DND-41 (cell line): ENCODE data around the gene SOCS2.

Experiments used
- ATAC-seq: fragments of 200-7000 bp; cut with Tn5 transposase; 3 replicates; pipeline ENCODE4 v1.9.1; 2021; ENCODE audit warnings: low read depth; ENCODE audit not compliant: insufficient read depth
- DNase-seq: peaks from one replicate; pipeline ENCODE4 v3.0.0-alpha.2; 2020
- H2AFZ ChIP-seq: 2 replicates; pipeline ENCODE4 v1.6.0; 2012; ENCODE audit warnings: low read depth, low read length
- H3K27ac ChIP-seq: 2 replicates; pipeline ENCODE4 v1.5.1; 2012; ENCODE audit warnings: low read length, inconsistent platforms
- H3K27me3 ChIP-seq: fragments of 200-600 bp; sonication (generic); 2 replicates; pipeline ENCODE4 v1.6.0; 2012; ENCODE audit warnings: low read length, mild to moderate bottlenecking, inconsistent platforms; ENCODE audit not compliant: insufficient read depth, poor library complexity
- H3K36me3 ChIP-seq: 2 replicates; pipeline ENCODE4 v1.5.1; 2012; ENCODE audit warnings: low read length, inconsistent platforms; ENCODE audit not compliant: insufficient read depth
- H3K4me1 ChIP-seq: 2 replicates; pipeline ENCODE4 v1.5.1; 2012; ENCODE audit warnings: mild to moderate bottlenecking, low read length; ENCODE audit not compliant: insufficient read depth
- H3K4me2 ChIP-seq: 2 replicates; pipeline ENCODE4 v1.6.0; 2012; ENCODE audit warnings: mild to moderate bottlenecking, moderate library complexity, low read length, inconsistent platforms; ENCODE audit not compliant: insufficient read depth
- H3K4me3 ChIP-seq, 2 experiments: fragments of 200-600 bp in 1 of 2; shearing (Covaris generic) in 1 of 2; 2 replicates each; pipeline ENCODE4 v1.5.1; 2012 to 2016; ENCODE audit warnings: inconsistent platforms in 2 of 2, low read length in 2 of 2, mild to moderate bottlenecking in 2 of 2, low read depth in 1 of 2, moderate library complexity in 1 of 2
- H3K79me2 ChIP-seq: 2 replicates; pipeline ENCODE4 v1.6.0; 2012; ENCODE audit warnings: low read length, inconsistent platforms; ENCODE audit not compliant: insufficient read depth
- H3K9ac ChIP-seq: 2 replicates; pipeline ENCODE4 v1.6.0; 2012; ENCODE audit warnings: low read depth, mild to moderate bottlenecking, inconsistent platforms, low read length, moderate library complexity
- H3K9me3 ChIP-seq: 2 replicates; pipeline ENCODE4 v1.5.1; 2012; ENCODE audit warnings: low read length, moderate library complexity, mild to moderate bottlenecking, inconsistent platforms; ENCODE audit not compliant: insufficient read depth, severe bottlenecking
- H4K20me1 ChIP-seq: 2 replicates; pipeline ENCODE4 v1.6.0; 2012; ENCODE audit warnings: low read length; ENCODE audit not compliant: insufficient read depth
- CTCF ChIP-seq: IDR thresholded peaks from 2 replicates; pipeline ENCODE4 v1.5.1; 2012; ENCODE audit warnings: borderline replicate concordance, low read length, moderate library complexity, mild to moderate bottlenecking; ENCODE audit not compliant: poor library complexity, severe bottlenecking; ENCODE audit errors: extremely low read depth
- EZH2 ChIP-seq: IDR thresholded peaks from 3 replicates; pipeline ENCODE4 v1.6.1; 2012; ENCODE audit warnings: borderline replicate concordance, low read depth, mild to moderate bottlenecking, moderate library complexity, low read length, inconsistent platforms; ENCODE audit not compliant: severe bottlenecking

Gene SOCS2

DNA sequence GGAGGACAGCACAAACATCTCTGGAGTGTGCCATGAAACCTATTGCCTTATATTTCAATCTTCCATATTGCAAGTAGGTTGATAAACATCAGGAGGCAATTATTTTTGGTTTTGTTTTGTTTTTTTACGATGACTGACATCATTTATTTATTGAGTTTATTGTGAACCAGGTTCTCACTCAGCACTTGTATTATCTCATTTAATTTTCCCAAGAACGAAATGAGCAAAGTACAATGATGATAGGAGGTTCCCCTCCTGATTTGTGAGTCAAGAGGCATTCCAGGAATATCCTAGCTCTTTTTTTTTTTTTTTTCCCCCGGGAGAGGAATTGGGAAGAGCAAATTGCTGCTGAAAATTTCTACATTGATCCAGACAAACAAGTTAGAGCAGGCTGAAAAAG lies 4.7 kb downstream of the SOCS2 start:
- Histone ChIP-seq H3K4me3 (peak overlapping the region in 1 of 2 experiments; percentile 89; a peak in 3 of 4 replicates), H3K79me2 (peaks cover 82% of the 10 kb centered on the region), H3K9me3 (no peaks in the 10 kb centered on the region), H3K27me3 (no peaks in the 10 kb centered on the region), H4K20me1 (peaks cover 63% of the 10 kb centered on the region), H3K4me1 (peaks cover 68% of the 10 kb centered on the region), H2AFZ (no peak overlapping the region), H3K4me2 (peak overlapping the region; percentile 91), H3K9ac (peak overlapping the region; percentile 98; the same call in 1 of the 2 replicates), H3K27ac (peak overlapping the region; percentile 9; the same call in 1 of the 2 replicates), H3K36me3 (peaks cover 92% of the 10 kb centered on the region)
- TF ChIP-seq EZH2 (no peak), CTCF (no peak)
- ATAC-seq (no peak), DNase-seq (no peak)

DNA sequence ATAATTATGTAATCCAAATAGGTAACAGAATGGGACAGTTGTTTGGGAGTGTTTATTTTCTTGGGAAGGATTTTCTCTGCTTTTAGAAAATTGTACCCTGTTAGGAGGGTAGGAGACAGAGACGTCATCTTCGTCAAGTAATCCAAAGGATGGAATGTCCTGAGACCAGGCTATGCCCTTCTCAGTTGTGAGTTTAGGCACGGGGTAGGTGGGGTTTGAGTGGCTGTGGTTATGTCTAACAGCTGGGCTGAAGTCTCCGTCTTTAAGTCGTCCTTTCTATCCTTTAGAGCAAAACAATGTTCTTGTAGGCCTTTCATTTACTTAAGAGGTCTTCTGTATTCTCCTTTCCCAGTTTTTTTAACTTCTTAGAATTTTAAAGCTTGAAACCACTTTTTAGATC lies 5.7 kb downstream of the SOCS2 start:
- no peak for DNase-seq
- Histone ChIP-seq H3K36me3 (peaks cover 88% of the 10 kb centered on the region), H4K20me1 (peaks cover 54% of the 10 kb centered on the region), H3K27ac (peak overlapping the region; percentile 8; the same call in 1 of the 2 replicates), H3K27me3 (no peaks in the 10 kb centered on the region), H3K4me2 (peak overlapping the region; percentile 91), H3K9ac (no peak overlapping the region), H3K4me1 (peaks cover 58% of the 10 kb centered on the region), H3K79me2 (peaks cover 72% of the 10 kb centered on the region), H2AFZ (no peak overlapping the region), H3K4me3 (no peak overlapping the region; a peak in 1 of 4 replicates), H3K9me3 (no peaks in the 10 kb centered on the region)
- ATAC-seq: peak; percentile 36
- TF ChIP-seq EZH2 (no peak), CTCF (no peak)

GRCh38 chr12:93580682-93581081 lies 8.2 kb downstream of the SOCS2 start:
- Histone ChIP-seq H3K9me3 (no peaks in the 10 kb centered on the region), H3K27me3 (no peaks in the 10 kb centered on the region)

More at GRCh38 chr12:93580682-93581081, 8.2 kb downstream of the SOCS2 start:
- Histone ChIP-seq H3K4me3 (no peak overlapping the region), H2AFZ (no peak overlapping the region), H3K27ac (no peak overlapping the region), H3K79me2 (peaks cover 47% of the 10 kb centered on the region), H3K4me2 (no peak overlapping the region), H4K20me1 (peaks cover 32% of the 10 kb centered on the region), H3K4me1 (peaks cover 33% of the 10 kb centered on the region), H3K36me3 (peaks cover 64% of the 10 kb centered on the region), H3K9ac (no peak overlapping the region)
- DNase-seq: no peak
- TF ChIP-seq EZH2: no peak
- no peak for TF ChIP-seq CTCF
- no peak for ATAC-seq
